DOHH2 (cell line): Measurements from ENCODE around the gene AFAP1.

Experiments
- H3F3A ChIP-seq: fragments of 200-600 bp; sonication (generic), shearing (Covaris generic); 2 replicates; pipeline ENCODE4 v1.6.0; 2016; ENCODE audit warnings: antibody characterized with exemption, mild to moderate bottlenecking; ENCODE audit not compliant: control insufficient read depth, insufficient read depth
- H3K27ac ChIP-seq: fragments of 200-600 bp; sonication (generic); 2 replicates; pipeline ENCODE4 v1.5.1; 2014; ENCODE audit warnings: low read depth, mild to moderate bottlenecking, low read length, moderate library complexity
- H3K27me3 ChIP-seq: fragments of 200-600 bp; sonication (generic); 2 replicates; pipeline ENCODE4 v1.6.1; 2014; ENCODE audit warnings: mild to moderate bottlenecking, low read length, mixed read lengths; ENCODE audit not compliant: control insufficient read depth
- H3K36me3 ChIP-seq: fragments of 200-600 bp; sonication (generic); 2 replicates; pipeline ENCODE4 v1.6.1; 2014; ENCODE audit warnings: mild to moderate bottlenecking, low read length, moderate library complexity, mixed read lengths; ENCODE audit not compliant: control insufficient read depth
- H3K4me1 ChIP-seq: fragments of 200-600 bp; sonication (generic); 2 replicates; pipeline ENCODE4 v1.6.1; 2014; ENCODE audit warnings: mild to moderate bottlenecking, low read length, mixed read lengths; ENCODE audit not compliant: control insufficient read depth
- H3K4me2 ChIP-seq: fragments of 200-600 bp; sonication (generic); 2 replicates; pipeline ENCODE4 v1.6.0; 2014; ENCODE audit warnings: mild to moderate bottlenecking, low read length, moderate library complexity
- H3K4me3 ChIP-seq: fragments of 200-600 bp; sonication (generic); 2 replicates; pipeline ENCODE4 v1.5.1; 2014; ENCODE audit warnings: mild to moderate bottlenecking, low read length, mixed read lengths
- H3K79me2 ChIP-seq: fragments of 200-600 bp; sonication (generic); 2 replicates; pipeline ENCODE4 v1.6.1; 2014; ENCODE audit warnings: mild to moderate bottlenecking, low read length, mixed read lengths; ENCODE audit not compliant: control insufficient read depth
- H3K9me2 ChIP-seq: fragments of 200-600 bp; sonication (generic); replicated peaks from 2 replicates; pipeline ENCODE4 v1.6.1; 2014; ENCODE audit warnings: mild to moderate bottlenecking, low read length, mixed read lengths; ENCODE audit not compliant: control insufficient read depth
- H3K9me3 ChIP-seq: fragments of 200-600 bp; sonication (generic); 2 replicates; pipeline ENCODE4 v1.6.1; 2014; ENCODE audit warnings: antibody characterized with exemption, low read length, mixed read lengths; ENCODE audit not compliant: control insufficient read depth, insufficient read depth
- H4K20me1 ChIP-seq: fragments of 200-600 bp; sonication (generic); 2 replicates; pipeline ENCODE4 v1.6.0; 2014; ENCODE audit warnings: low read depth, mild to moderate bottlenecking, antibody characterized with exemption, low read length, moderate library complexity; ENCODE audit not compliant: control insufficient read depth, insufficient read depth
- EZH2phosphoT487 ChIP-seq: fragments of 200-600 bp; sonication (generic); IDR thresholded peaks from 2 replicates; pipeline ENCODE4 v1.6.1; 2017; ENCODE audit warnings: borderline replicate concordance, mild to moderate bottlenecking, antibody characterized with exemption, low read length, moderate library complexity, mixed read lengths
- TF ChIP-seq, protein P1 (sequence below): fragments of 200-600 bp; sonication (generic); IDR thresholded peaks from one replicate; pipeline ENCODE4 v1.5.1; 2014; ENCODE audit warnings: antibody characterized with exemption, mild to moderate bottlenecking, low read depth, low read length; ENCODE audit not compliant: poor library complexity, severe bottlenecking

The AFAP1 gene

GRCh38 chr4:7872264-7872771 is 67.3 kb downstream of the AFAP1 start:
- no peaks in the 10 kb centered on the region for H3K4me1 ChIP-seq
- no peaks in the 10 kb centered on the region for H4K20me1 ChIP-seq
- H3K9me2 ChIP-seq: no peaks in the 10 kb centered on the region
- no peak overlapping the region for H3K4me3 ChIP-seq
- no peaks in the 10 kb centered on the region for H3K79me2 ChIP-seq
- no peaks in the 10 kb centered on the region for H3K9me3 ChIP-seq
- H3K27ac ChIP-seq: no peak overlapping the region
- H3K27me3 ChIP-seq: peaks cover 13% of the 10 kb centered on the region
- TF ChIP-seq EZH2phosphoT487: no peak
- TF ChIP-seq, protein P1, sequence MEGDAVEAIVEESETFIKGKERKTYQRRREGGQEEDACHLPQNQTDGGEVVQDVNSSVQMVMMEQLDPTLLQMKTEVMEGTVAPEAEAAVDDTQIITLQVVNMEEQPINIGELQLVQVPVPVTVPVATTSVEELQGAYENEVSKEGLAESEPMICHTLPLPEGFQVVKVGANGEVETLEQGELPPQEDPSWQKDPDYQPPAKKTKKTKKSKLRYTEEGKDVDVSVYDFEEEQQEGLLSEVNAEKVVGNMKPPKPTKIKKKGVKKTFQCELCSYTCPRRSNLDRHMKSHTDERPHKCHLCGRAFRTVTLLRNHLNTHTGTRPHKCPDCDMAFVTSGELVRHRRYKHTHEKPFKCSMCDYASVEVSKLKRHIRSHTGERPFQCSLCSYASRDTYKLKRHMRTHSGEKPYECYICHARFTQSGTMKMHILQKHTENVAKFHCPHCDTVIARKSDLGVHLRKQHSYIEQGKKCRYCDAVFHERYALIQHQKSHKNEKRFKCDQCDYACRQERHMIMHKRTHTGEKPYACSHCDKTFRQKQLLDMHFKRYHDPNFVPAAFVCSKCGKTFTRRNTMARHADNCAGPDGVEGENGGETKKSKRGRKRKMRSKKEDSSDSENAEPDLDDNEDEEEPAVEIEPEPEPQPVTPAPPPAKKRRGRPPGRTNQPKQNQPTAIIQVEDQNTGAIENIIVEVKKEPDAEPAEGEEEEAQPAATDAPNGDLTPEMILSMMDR: no peak
- H3F3A ChIP-seq: no peaks in the 10 kb centered on the region
- no peaks in the 10 kb centered on the region for H3K36me3 ChIP-seq
- H3K4me2 ChIP-seq: no peak overlapping the region

DNA sequence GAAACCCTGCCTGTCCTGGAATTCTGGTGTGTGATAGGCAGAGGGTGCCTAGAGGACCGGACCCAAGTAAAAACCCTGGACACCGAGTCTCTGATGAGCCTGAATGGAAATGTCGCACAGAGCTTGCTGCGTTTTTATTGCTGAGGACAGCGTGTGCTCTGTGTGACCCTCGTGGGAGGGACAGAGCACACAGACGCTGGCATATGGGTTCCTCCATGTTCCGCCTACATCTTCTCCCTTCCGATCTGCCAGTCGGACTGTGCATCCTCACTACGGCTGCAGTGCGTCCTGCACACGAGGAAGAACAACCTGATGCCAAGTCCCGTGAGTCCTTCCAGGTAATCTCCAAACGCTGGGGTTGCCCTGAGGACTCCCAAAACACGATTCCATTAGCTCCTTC is 68.3 kb downstream of the AFAP1 start:
- TF ChIP-seq EZH2phosphoT487: no peak
- TF ChIP-seq, protein P1: no peak
- H3K36me3 ChIP-seq: no peaks in the 10 kb centered on the region

DNA sequence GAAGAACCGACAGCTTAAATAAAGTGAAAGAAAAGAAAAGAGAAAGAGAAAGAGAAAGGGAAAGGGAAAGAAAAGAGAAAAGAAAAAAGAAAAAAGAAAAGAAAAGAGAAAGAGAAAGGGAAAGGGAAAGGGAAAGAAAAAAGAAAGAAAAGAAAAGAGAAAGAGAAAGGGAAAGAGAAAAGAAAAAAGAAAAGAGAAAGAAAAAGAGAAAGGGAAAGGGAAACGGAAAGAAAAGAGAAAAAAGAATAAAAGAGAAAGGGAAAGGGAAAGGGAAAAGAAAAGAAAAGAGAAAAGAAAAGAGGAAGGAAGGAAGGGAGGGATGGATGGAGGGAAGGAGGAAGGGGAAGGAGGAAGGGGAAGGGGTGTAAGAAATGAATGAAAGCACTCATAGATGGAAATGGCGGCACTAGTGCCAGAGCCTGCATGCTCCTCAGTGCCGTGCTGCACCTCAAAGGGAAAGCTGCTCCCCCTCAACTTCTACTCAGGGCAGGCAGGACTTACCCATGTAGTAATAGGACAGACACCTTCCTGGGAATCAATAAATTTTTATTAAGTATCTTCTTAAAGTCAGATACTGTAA is 70.7 kb downstream of the AFAP1 start:
- Histone ChIP-seq H3K4me3 (no peak overlapping the region), H3K4me1 (no peaks in the 10 kb centered on the region), H3K27me3 (peaks cover 4% of the 10 kb centered on the region; the same call in 1 of the 2 replicates), H3K36me3 (no peaks in the 10 kb centered on the region), H4K20me1 (no peaks in the 10 kb centered on the region), H3K79me2 (no peaks in the 10 kb centered on the region), H3K4me2 (no peak overlapping the region), H3K9me3 (no peaks in the 10 kb centered on the region), H3K9me2 (no peaks in the 10 kb centered on the region), H3K27ac (no peak overlapping the region), H3F3A (no peaks in the 10 kb centered on the region)
- no peak for TF ChIP-seq EZH2phosphoT487
- TF ChIP-seq, protein P1: no peak

More for the DNA sequence above, 68.3 kb downstream of the AFAP1 start:
- Histone ChIP-seq H3F3A (no peaks in the 10 kb centered on the region), H3K4me1 (no peaks in the 10 kb centered on the region), H3K9me3 (no peaks in the 10 kb centered on the region), H3K79me2 (no peaks in the 10 kb centered on the region), H3K27me3 (peaks cover 6% of the 10 kb centered on the region; the same call in 1 of the 2 replicates), H3K4me3 (no peak overlapping the region), H3K9me2 (no peaks in the 10 kb centered on the region), H4K20me1 (no peaks in the 10 kb centered on the region), H3K4me2 (no peak overlapping the region), H3K27ac (no peak overlapping the region)
